SK-N-SH (cell line): ENCODE data around the gene BMP5. TPM values are rescaled to one million over a fixed set of nuclear protein-coding genes. Genes with fewer than 3 reads are reported as not detected.
A peak's percentile ranks its signal among the peaks of the same experiment; 100 is the strongest.

Experiments used
- CTCF ChIA-PET: fragments of 300-600, 350-600 bp; formaldehyde crosslinking; extraction: SDS; loops from one replicate; lab custom pipeline; 2021; lab: Yijun Ruan, JAX
- POLR2A ChIA-PET: fragments of 350-600 bp; sonication (Branson Sonifier 250); formaldehyde crosslinking; extraction: SDS; loops from one replicate; lab custom pipeline; 2020; ENCODE audit warnings: antibody characterized with exemption, inconsistent platforms; lab: Yijun Ruan, JAX
- DNase-seq: peaks from one replicate; pipeline ENCODE4 v3.0.0; 2012
- H2AFZ ChIP-seq: fragments of 200-600 bp; sonication (generic); 2 replicates; pipeline ENCODE4 v1.8.1; 2016; ENCODE audit warnings: antibody characterized with exemption, mild to moderate bottlenecking, low read depth
- H3F3A ChIP-seq: fragments of 200-600 bp; sonication (generic); replicated peaks from 2 replicates; pipeline ENCODE3; 2016; ENCODE audit warnings: antibody characterized with exemption, mild to moderate bottlenecking; ENCODE audit not compliant: insufficient read depth
- H3K27ac ChIP-seq, 2 experiments: fragments of 200-500 bp in 1 of 2; fragments of 200-600 bp in 1 of 2; sonication (Bioruptor generic) in 1 of 2; sonication (generic), shearing (Covaris generic) in 1 of 2; 2 replicates each; pipeline versions ENCODE4 v1.5.1 to v1.6.1; 2014 to 2016; ENCODE audit warnings: low read depth in 2 of 2, inconsistent platforms in 1 of 2, low read length in 1 of 2, mild to moderate bottlenecking in 1 of 2, mixed read lengths in 1 of 2
- H3K27me3 ChIP-seq: fragments of 200-600 bp; sonication (generic), shearing (Covaris generic); 2 replicates; pipeline ENCODE4 v1.6.1; 2016; ENCODE audit warnings: mixed run types; ENCODE audit not compliant: insufficient read depth
- H3K36me3 ChIP-seq, 2 experiments: fragments of 200-500 bp in 1 of 2; fragments of 200-600 bp in 1 of 2; sonication (Bioruptor generic) in 1 of 2; sonication (generic) in 1 of 2; replicated peaks in 1 of 2; 2 replicates each; pipeline versions ENCODE3 to v1.5.1; 2014 to 2016; ENCODE audit warnings: low read length in 1 of 2, mild to moderate bottlenecking in 1 of 2; ENCODE audit not compliant: insufficient read depth in 2 of 2, control insufficient read depth in 1 of 2
- H3K4me1 ChIP-seq, 2 experiments: fragments of 200-500 bp in 1 of 2; fragments of 200-600 bp in 1 of 2; sonication (Bioruptor generic) in 1 of 2; sonication (generic), shearing (Covaris generic) in 1 of 2; 2 replicates each; pipeline versions ENCODE4 v1.5.1 to v1.6.1; 2014 to 2016; ENCODE audit warnings: low read depth in 1 of 2, low read length in 1 of 2, mixed run types in 1 of 2; ENCODE audit not compliant: insufficient read depth in 2 of 2, control insufficient read depth in 1 of 2
- H3K4me2 ChIP-seq: fragments of 200-600 bp; sonication (generic), shearing (Covaris generic); 2 replicates; pipeline ENCODE4 v1.6.1; 2017; ENCODE audit warnings: mixed run types
- H3K4me3 ChIP-seq, 2 experiments: fragments of 200-500 bp in 1 of 2; fragments of 200-600 bp in 1 of 2; sonication (Bioruptor generic) in 1 of 2; sonication (generic), shearing (Covaris generic) in 1 of 2; 2 replicates each; pipeline versions ENCODE4 v1.5.1 to v1.8.1; 2014 to 2016; ENCODE audit warnings: low read depth in 2 of 2, inconsistent platforms in 1 of 2, low read length in 1 of 2, mild to moderate bottlenecking in 1 of 2, mixed read lengths in 1 of 2, moderate library complexity in 1 of 2
- H3K79me2 ChIP-seq: fragments of 200-600 bp; sonication (generic); 2 replicates; pipeline ENCODE4 v1.8.1; 2017; ENCODE audit warnings: mild to moderate bottlenecking; ENCODE audit not compliant: insufficient read depth
- H3K9ac ChIP-seq: fragments of 200-600 bp; sonication (generic); 2 replicates; pipeline ENCODE4 v1.6.1; 2017; ENCODE audit warnings: mixed run types
- H3K9me2 ChIP-seq: fragments of 200-600 bp; sonication (generic); 2 replicates; pipeline ENCODE4 v1.6.1; 2017; ENCODE audit warnings: mixed run types
- H3K9me3 ChIP-seq: fragments of 200-600 bp; sonication (generic); 2 replicates; pipeline ENCODE4 v1.6.1; 2017; ENCODE audit warnings: mixed run types, mild to moderate bottlenecking, moderate library complexity
- H4K20me1 ChIP-seq: fragments of 200-600 bp; sonication (generic); 2 replicates; pipeline ENCODE4 v1.6.1; 2017; ENCODE audit warnings: mild to moderate bottlenecking, mixed run types; ENCODE audit not compliant: insufficient read depth
- CHD2 ChIP-seq: fragments of 150-350 bp; IDR thresholded peaks from 2 replicates; pipeline ENCODE4 v1.6.1; 2018; ENCODE audit warnings: low read length; ENCODE audit not compliant: partially characterized antibody
- EP300 ChIP-seq, 2 experiments: IDR thresholded peaks; 2 replicates each; pipeline versions ENCODE4 v1.4.0 to v1.6.1; 2012; ENCODE audit warnings: borderline replicate concordance in 1 of 2, low read depth in 1 of 2, low read length in 1 of 2
- FOSL2 ChIP-seq: IDR thresholded peaks from 2 replicates; pipeline ENCODE4 v1.4.0; 2012; ENCODE audit warnings: low read depth, mild to moderate bottlenecking, moderate library complexity, borderline replicate concordance
- MXI1 ChIP-seq: IDR thresholded peaks from 2 replicates; pipeline ENCODE4 v1.6.1; 2012; ENCODE audit warnings: mild to moderate bottlenecking, low read depth, low read length, improper control_type of control experiment
- NFIC ChIP-seq: IDR thresholded peaks from 2 replicates; pipeline ENCODE4 v1.4.0; 2012; ENCODE audit warnings: borderline replicate concordance
- NRF1 ChIP-seq: IDR thresholded peaks from 2 replicates; pipeline ENCODE4 v1.6.1; 2012; ENCODE audit warnings: low read depth, mild to moderate bottlenecking, low read length
- PBX3 ChIP-seq: IDR thresholded peaks from 2 replicates; pipeline ENCODE4; 2012
- RAD21 ChIP-seq: IDR thresholded peaks from 2 replicates; pipeline ENCODE4 v1.6.1; 2012; ENCODE audit warnings: mild to moderate bottlenecking, low read length
- RCOR1 ChIP-seq: fragments of 150-350 bp; IDR thresholded peaks from 2 replicates; pipeline ENCODE4 v1.6.1; 2017; ENCODE audit warnings: antibody characterized with exemption, low read length
- RFX5 ChIP-seq: IDR thresholded peaks from 2 replicates; pipeline ENCODE4 v1.6.1; 2012; ENCODE audit warnings: mild to moderate bottlenecking, improper control_type of control experiment, low read length
- RXRA ChIP-seq: IDR thresholded peaks from 2 replicates; pipeline ENCODE4 v1.4.0; 2012; ENCODE audit warnings: low read depth, mild to moderate bottlenecking, borderline replicate concordance
- SIN3A ChIP-seq: IDR thresholded peaks from 2 replicates; pipeline ENCODE4 v1.6.1; 2012; ENCODE audit warnings: low read depth, mild to moderate bottlenecking, low read length, moderate library complexity, borderline replicate concordance
- TAF1 ChIP-seq: IDR thresholded peaks from 2 replicates; pipeline ENCODE4 v1.6.1; 2012; ENCODE audit warnings: low read depth, mild to moderate bottlenecking, low read length, moderate library complexity, borderline replicate concordance
- TCF12 ChIP-seq: IDR thresholded peaks from 2 replicates; pipeline ENCODE4 v1.4.0; 2012
- WGBS: methylation state at CpG from one replicate; pipeline ENCODE4 v1.1.6; 2017; ENCODE audit warnings: low lambda C conversion rate; 5-methylcytosine and 5-hydroxymethylcytosine counted together
- polyA plus RNA-seq, 3 experiments: library from polyadenylated mRNA; depleted of rRNA; stranded (reverse); fragments of >200 nt; gene quantifications; 2 replicates each; pipeline ENCODE4 v1.2.3, GENCODE V29; 2012

BMP5 gene
- polyA plus RNA-seq, 1 of the 3 experiments (the other 2 are of a cell fraction) = 0.05 TPM

GRCh38 chr6:55827818-55828522 lies 47.4 kb downstream of the BMP5 start:
- Histone ChIP-seq H4K20me1 (no peaks in the 10 kb centered on the region), H3K9me3 (no peaks in the 10 kb centered on the region), H3K4me3 (no peak overlapping the region), H3K9ac (no peak overlapping the region), H3K79me2 (no peaks in the 10 kb centered on the region), H3F3A (no peaks in the 10 kb centered on the region), H2AFZ (no peak overlapping the region), H3K27ac (no peak overlapping the region), H3K36me3 (no peaks in the 10 kb centered on the region), H3K27me3 (no peaks in the 10 kb centered on the region), H3K9me2 (no peaks in the 10 kb centered on the region), H3K4me2 (no peak overlapping the region), H3K4me1 (no peaks in the 10 kb centered on the region; a peak in 1 of 4 replicates)
- POLR2A ChIA-PET = no interaction called here
- CTCF ChIA-PET = no interaction called here
- TF ChIP-seq TCF12 (peak; percentile 26; the same call in 1 of the 2 replicates), RFX5 (no peak), NFIC (no peak), PBX3 (no peak), RXRA (no peak)
- no peak for DNase-seq

- ChIA-PET CTCF (no interaction called here), POLR2A (no interaction called here)
- DNase-seq = no peak
- no peak overlapping the region for H3K4me3 ChIP-seq
- 47% methylated on average over 1 of the region's 1 CpG for WGBS
- H2AFZ ChIP-seq = no peak overlapping the region
- H3K4me2 ChIP-seq = no peak overlapping the region
- H3K9ac ChIP-seq = no peak overlapping the region
- no peaks in the 10 kb centered on the region for H3F3A ChIP-seq
- H3K4me1 ChIP-seq = no peaks in the 10 kb centered on the region; a peak in 1 of 4 replicates
- H3K36me3 ChIP-seq = no peaks in the 10 kb centered on the region
- TF ChIP-seq RCOR1 (no peak), MXI1 (no peak), CHD2 (no peak), RFX5 (no peak), NRF1 (no peak), TCF12 (no peak), TAF1 (no peak), RAD21 (no peak), RXRA (no peak)
- H3K79me2 ChIP-seq = no peaks in the 10 kb centered on the region
- H3K27ac ChIP-seq = no peak overlapping the region
- no peaks in the 10 kb centered on the region for H3K9me2 ChIP-seq
- H4K20me1 ChIP-seq = no peaks in the 10 kb centered on the region
- H3K27me3 ChIP-seq = no peaks in the 10 kb centered on the region
- H3K9me3 ChIP-seq = no peaks in the 10 kb centered on the region
These were observed 48.4 kb downstream of the BMP5 start for GRCh38 chr6:55826941-55827340.

GRCh38 chr6:55825402-55826051 lies 49.9 kb downstream of the BMP5 start:
- DNase-seq = no peak
- Histone ChIP-seq H3K4me2 (no peak overlapping the region), H3K36me3 (no peaks in the 10 kb centered on the region), H2AFZ (no peak overlapping the region), H3K79me2 (no peaks in the 10 kb centered on the region), H3K27ac (no peak overlapping the region; a peak in 1 of 4 replicates), H3K4me1 (no peaks in the 10 kb centered on the region; a peak in 1 of 4 replicates), H4K20me1 (no peaks in the 10 kb centered on the region), H3K4me3 (no peak overlapping the region), H3K9me2 (no peaks in the 10 kb centered on the region), H3K9me3 (no peaks in the 10 kb centered on the region), H3F3A (no peaks in the 10 kb centered on the region), H3K27me3 (no peaks in the 10 kb centered on the region), H3K9ac (no peak overlapping the region)
- ChIA-PET POLR2A (no interaction called here), CTCF (no interaction called here)
- TF ChIP-seq FOSL2 (peak; percentile 28; the same call in 1 of the 2 replicates), EP300 (IDR thresholded peaks at IDR 0.05; ENCODE audit: borderline replicate concordance in 1 of 2, low read depth in 1 of 2, low read length in 1 of 2) (no peak), SIN3A (no peak)
